GM12878 (cell line): ENCODE data around the gene ZNG1C. TPM values are rescaled to one million over a fixed set of nuclear protein-coding genes. Genes with fewer than 3 reads are reported as not detected.
"Not testable (repeated sequence)": the region's sequence is repeated elsewhere in the genome, so short reads cannot be mapped to it uniquely, and the experiment has no call there.

Experiments used
- ATAC-seq: fragments of 200-7000 bp; cut with Tn5 transposase; 3 replicates; pipeline ENCODE4 v1.9.1; 2020; ENCODE audit warnings: mild to moderate bottlenecking, moderate library complexity
- BruUV-seq: library from RNA; stranded (reverse); fragments of 400-500 nt; replicated peaks from 2 replicates; lab custom pipeline; 2021; lab: Mats Ljungman, UMichigan
- CTCF ChIA-PET: fragments of 300-600 bp; sonication (Branson Sonifier 250); formaldehyde crosslinking; extraction: SDS; loops from one replicate; lab custom pipeline; 2021; ENCODE audit warnings: inconsistent platforms; lab: Yijun Ruan, JAX
- POLR2A ChIA-PET: fragments of 350-600 bp; formaldehyde crosslinking; extraction: SDS; loops from one replicate; lab custom pipeline; 2021; ENCODE audit warnings: inconsistent platforms; lab: Charles Lee
- RAD21 ChIA-PET: fragments of 300-600 bp; sonication (Branson Sonifier 250); formaldehyde crosslinking; loops from one replicate; lab custom pipeline; 2023; ENCODE audit warnings: antibody characterized with exemption; ENCODE audit not compliant: unreplicated experiment; lab: Charles Lee
- SMC1A ChIA-PET: fragments of 300-600 bp; sonication (Branson Sonifier 250); formaldehyde crosslinking; loops from one replicate; lab custom pipeline; 2023; ENCODE audit not compliant: unreplicated experiment, uncharacterized antibody; lab: Charles Lee
- DNase-seq: peaks from one replicate; pipeline ENCODE4 v3.0.0-alpha.2; 2011; ENCODE audit warnings: low read depth, low spot score
- FAIRE-seq: peaks from 3 replicates; lab custom pipeline; 2011; peaks lifted over from hg19 to GRCh38; lab: Jason Lieb, UNC
- H2AFZ ChIP-seq: 2 replicates; pipeline ENCODE4 v1.6.0; 2011; ENCODE audit warnings: low read depth, low read length, control low read depth; ENCODE audit not compliant: control insufficient read depth
- H3K27ac ChIP-seq: 2 replicates; pipeline ENCODE4 v1.5.1; 2011; ENCODE audit warnings: control low read depth; ENCODE audit not compliant: control insufficient read depth, insufficient read depth
- H3K27me3 ChIP-seq, 2 experiments: replicated peaks in 1 of 2; 2 replicates each; pipeline versions ENCODE4 v1.6.0 to v1.6.1; 2011; ENCODE audit warnings: low read length in 1 of 2; ENCODE audit not compliant: control insufficient read depth in 2 of 2, insufficient read depth in 2 of 2
- H3K36me3 ChIP-seq, 2 experiments: 2 replicates each; pipeline ENCODE4 v1.5.1; 2011; ENCODE audit warnings: low read length in 1 of 2; ENCODE audit not compliant: control insufficient read depth in 2 of 2, insufficient read depth in 2 of 2
- H3K4me1 ChIP-seq: 2 replicates; pipeline ENCODE4 v1.6.1; 2011; ENCODE audit warnings: mild to moderate bottlenecking, low read length, moderate library complexity, mixed read lengths; ENCODE audit not compliant: control insufficient read depth, insufficient read depth
- H3K4me2 ChIP-seq: 2 replicates; pipeline ENCODE4 v1.6.0; 2011; ENCODE audit warnings: control low read depth; ENCODE audit not compliant: control insufficient read depth, insufficient read depth
- H3K4me3 ChIP-seq: fragments of 200-600 bp; sonication (generic); 2 replicates; pipeline ENCODE4 v1.5.1; 2016
- H3K79me2 ChIP-seq: 2 replicates; pipeline ENCODE4 v1.6.0; 2011; ENCODE audit warnings: low read length; ENCODE audit not compliant: control insufficient read depth, insufficient read depth
- H3K9ac ChIP-seq: 2 replicates; pipeline ENCODE4 v1.8.0; 2011; ENCODE audit warnings: low read length, control low read depth, mixed read lengths; ENCODE audit not compliant: control insufficient read depth, insufficient read depth
- H3K9me3 ChIP-seq: replicated peaks from 3 replicates; pipeline ENCODE4 v1.5.1; 2011; ENCODE audit warnings: mild to moderate bottlenecking, low read length; ENCODE audit not compliant: control insufficient read depth, insufficient read depth
- H4K20me1 ChIP-seq: 2 replicates; pipeline ENCODE4 v1.6.0; 2011; ENCODE audit not compliant: control insufficient read depth, insufficient read depth
- WGBS: methylation state at CpG from one replicate; pipeline ENCODE4 v1.1.6; 2016; ENCODE audit warnings: low lambda C conversion rate; ENCODE audit not compliant: insufficient replicate concordance, insufficient coverage; ENCODE audit errors: missing lambda C conversion rate; 5-methylcytosine and 5-hydroxymethylcytosine counted together
- in situ Hi-C: fragments of 300-500 bp; cut with MboI; formaldehyde crosslinking; loops from 9 replicates; pipeline ENCODE4 v1.14.3; 2018; ENCODE audit warnings: mixed read lengths
- intact Hi-C: fragments of 100-400 bp; cut with micrococcal nuclease; formaldehyde crosslinking; loops from one replicate; pipeline ENCODE4 v1.14.2; 2022; ENCODE audit not compliant: unreplicated experiment
- polyA plus RNA-seq, 11 experiments: library from polyadenylated mRNA; depleted of rRNA in 4 of 11; unstranded in 6 of 11; stranded (reverse) in 5 of 11; fragments of >200 nt; fragmentation: Nextera tagmentation in 4 of 11; fragmentation: Illumina TruSeq in 1 of 11; extraction: Ambion mirVana in 4 of 11; extraction: Trizol in 1 of 11; gene quantifications; 1 replicate in 1 of 11; 2 replicates in 10 of 11; pipeline versions ENCODE4 v1.2.1 to v1.2.3, GENCODE V29; 2011 to 2016; ENCODE audit warnings: inconsistent platforms in 2 of 11, missing spikeins in 2 of 11, low read depth in 1 of 11
- total RNA-seq, 4 experiments: library from RNA; depleted of rRNA in 3 of 4; stranded (reverse); fragments of >200 nt in 3 of 4; fragmentation: Illumina TruSeq in 1 of 4; extraction: Trizol in 1 of 4; gene quantifications; 2 replicates each; pipeline versions ENCODE4 v1.2.1 to v1.2.3, GENCODE V29; 2013 to 2021

Gene ZNG1C
- total and polyA plus RNA-seq, 10 of the 15 experiments (the other 5 are each of a cell fraction or from before 2014, with no cell fraction given): 27.7 to 111 (median 58.8) TPM

GRCh38 chr9:68343242-68343641 is 101.5 kb downstream of the ZNG1C start:
- BruUV-seq, H3K4me2 ChIP-seq, H3K9me3 ChIP-seq, H3K27me3 ChIP-seq, H3K36me3 ChIP-seq, H3K27ac ChIP-seq, H3K79me2 ChIP-seq, H3K4me1 ChIP-seq, in situ Hi-C loops, H3K4me3 ChIP-seq, H2AFZ ChIP-seq, ATAC-seq, POLR2A ChIA-PET, H4K20me1 ChIP-seq, FAIRE-seq, DNase-seq, H3K9ac ChIP-seq: not testable (repeated sequence)
- CTCF ChIA-PET: interaction anchor here (1.0 to 2.4 kb wide), 4 partner anchors 74 to 225 kb away, joined by 3 to 12 read pairs (median 8); no protein-coding TSS in a partner anchor
- SMC1A ChIA-PET: interaction anchor here (0.7 kb wide), 1 partner anchor 165 kb away, joined by 4 read pairs; no protein-coding TSS in a partner anchor
- WGBS: 62% methylated on average over 3 of the region's 4 CpGs
- intact Hi-C loops: loop anchor here (10.0 kb wide), 1 partner anchor 222 kb away; no protein-coding TSS in a partner anchor
- RAD21 ChIA-PET: interaction anchor here (1.2 to 1.8 kb wide), 3 partner anchors 217 to 230 kb away, joined by 5 to 9 read pairs (median 6); no protein-coding TSS in a partner anchor

GRCh38 chr9:68343992-68344391 is 102.2 kb downstream of the ZNG1C start:
- POLR2A ChIA-PET, H3K9ac ChIP-seq, H3K27ac ChIP-seq, FAIRE-seq, H3K36me3 ChIP-seq, H3K9me3 ChIP-seq, H3K27me3 ChIP-seq, H2AFZ ChIP-seq, H3K4me3 ChIP-seq, BruUV-seq, H3K79me2 ChIP-seq, ATAC-seq, H4K20me1 ChIP-seq, SMC1A ChIA-PET, DNase-seq, H3K4me1 ChIP-seq, H3K4me2 ChIP-seq, in situ Hi-C loops: not testable (repeated sequence)
- intact Hi-C loops: loop anchor here (10.0 kb wide), 1 partner anchor 221 kb away; no protein-coding TSS in a partner anchor
- WGBS: 53% methylated on average over 3 of the region's 4 CpGs
- CTCF ChIA-PET: interaction anchor here (2.4 kb wide), 1 partner anchor 224 kb away, joined by 12 read pairs; no protein-coding TSS in a partner anchor
- RAD21 ChIA-PET: interaction anchor here (1.8 kb wide), 1 partner anchor 224 kb away, joined by 9 read pairs; no protein-coding TSS in a partner anchor

Other genes starting within 250 kb of the ZNG1C start
- 0.11 and 0.22 TPM in 2 replicates for gene FOXD4L3, start 60.9 kb downstream of the ZNG1C start, total RNA-seq (2014; rRNA removed)
- gene FOXD4L3, start 60.9 kb downstream of the ZNG1C start, total RNA-seq (2014; rRNA removed; fragmentation: Illumina TruSeq; extraction: Trizol): not detected in 2 replicates
- gene FOXD4L3, start 60.9 kb downstream of the ZNG1C start, total RNA-seq (2021): 0.11 TPM in 1 of 2 replicates, not detected in the other
- 0.07 and 0.08 TPM in 2 replicates for gene FOXD4L3, start 60.9 kb downstream of the ZNG1C start, polyA plus RNA-seq (2011; rRNA removed)
- gene FOXD4L3, start 60.9 kb downstream of the ZNG1C start, polyA plus RNA-seq (2014; fragmentation: Illumina TruSeq; extraction: Trizol): not detected in 2 replicates
- gene FOXD4L3, start 60.9 kb downstream of the ZNG1C start, polyA plus RNA-seq (2014; fragmentation: Nextera tagmentation; extraction: Ambion mirVana): not detected
- not detected in 2 replicates for gene FOXD4L3, start 60.9 kb downstream of the ZNG1C start, polyA plus RNA-seq (2014; rRNA removed)
- not detected for gene FOXD4L3, start 60.9 kb downstream of the ZNG1C start, polyA plus RNA-seq (2016; fragmentation: Nextera tagmentation; extraction: Ambion mirVana)
- not detected in 2 replicates for gene PGM5, start 114.6 kb downstream of the ZNG1C start, total RNA-seq (2014; rRNA removed)
- not detected in 2 replicates for gene PGM5, start 114.6 kb downstream of the ZNG1C start, total RNA-seq (2014; rRNA removed; fragmentation: Illumina TruSeq; extraction: Trizol)
- gene PGM5, start 114.6 kb downstream of the ZNG1C start, total RNA-seq (2021): 0.19 and 0.28 TPM in 2 replicates
- 0.73 and 1.1 TPM in 2 replicates for gene PGM5, start 114.6 kb downstream of the ZNG1C start, polyA plus RNA-seq (2011; rRNA removed)
- not detected in 2 replicates for gene PGM5, start 114.6 kb downstream of the ZNG1C start, polyA plus RNA-seq (2014; fragmentation: Illumina TruSeq; extraction: Trizol)
- gene PGM5, start 114.6 kb downstream of the ZNG1C start, polyA plus RNA-seq (2014; fragmentation: Nextera tagmentation; extraction: Ambion mirVana): not detected
- gene PGM5, start 114.6 kb downstream of the ZNG1C start, polyA plus RNA-seq (2014; rRNA removed): not detected in 2 replicates
- not detected for gene PGM5, start 114.6 kb downstream of the ZNG1C start, polyA plus RNA-seq (2016; fragmentation: Nextera tagmentation; extraction: Ambion mirVana)